ENCODE measurements around the gene SH3BP4.
A peak's percentile ranks its signal among the peaks of the same experiment; 100 is the strongest.

Gene SH3BP4

GRCh38 chr2:234945339-234945873, 6.4 kb upstream of the SH3BP4 start:
- no peak for DNase-seq (ENCODE audit: low read depth)

- no peak for DNase-seq (ENCODE audit: low read depth)
Measured at GRCh38 chr2:234947556-234947955, 4.3 kb upstream of the SH3BP4 start.

- peak; percentile 81 for DNase-seq (ENCODE audit: low read depth)
Measured at GRCh38 chr2:234949762-234950434, 1.9 kb upstream of the SH3BP4 start.

GRCh38 chr2:234950435-234950729, 1.4 kb upstream of the SH3BP4 start:
- DNase-seq (ENCODE audit: low read depth): no peak

GRCh38 chr2:234950730-234951663, 820 bp upstream of the SH3BP4 start:
- no peak for DNase-seq (ENCODE audit: low read depth)

GRCh38 chr2:234952270-234953115, 676 bp downstream of the SH3BP4 start:
- DNase-seq (ENCODE audit: low read depth): no peak

GRCh38 chr2:234953116-234954031, 1.6 kb downstream of the SH3BP4 start:
- DNase-seq (ENCODE audit: low read depth): no peak

GRCh38 chr2:234954551-234954992, 2.8 kb downstream of the SH3BP4 start:
- no peak for DNase-seq (ENCODE audit: low read depth)

GRCh38 chr2:234955091-234955591, 3.3 kb downstream of the SH3BP4 start:
- DNase-seq (ENCODE audit: low read depth): no peak

GRCh38 chr2:234955971-234956509, 4.2 kb downstream of the SH3BP4 start:
- DNase-seq (ENCODE audit: low read depth): no peak

GRCh38 chr2:234957834-234958135, 6.0 kb downstream of the SH3BP4 start:
- no peak for DNase-seq (ENCODE audit: low read depth)

- no peak for DNase-seq (ENCODE audit: low read depth)
Measured at GRCh38 chr2:234958311-234958710, 6.5 kb downstream of the SH3BP4 start.

- no peak for DNase-seq (ENCODE audit: low read depth)
Measured at GRCh38 chr2:234958746-234959395, 7.1 kb downstream of the SH3BP4 start.

- DNase-seq (ENCODE audit: low read depth): no peak
Measured at GRCh38 chr2:234960175-234961088, 8.6 kb downstream of the SH3BP4 start.

GRCh38 chr2:234961784-234962183, 10.0 kb downstream of the SH3BP4 start:
- DNase-seq (ENCODE audit: low read depth): no peak

GRCh38 chr2:234963773-234964615, 12.2 kb downstream of the SH3BP4 start:
- DNase-seq (ENCODE audit: low read depth): peak; percentile 63

GRCh38 chr2:234964631-234965461, 13.0 kb downstream of the SH3BP4 start:
- peak; percentile 57 for DNase-seq (ENCODE audit: low read depth)

Measured in GM04504 (cell line).